NCI-H128 (cell line): ENCODE data around the gene ROR2.

Experiments
- DNase-seq: peaks from one replicate; lab custom pipeline; 2025; ENCODE audit not compliant: unreplicated experiment; lab: John Stamatoyannopoulos, UW

The ROR2 gene

DNA sequence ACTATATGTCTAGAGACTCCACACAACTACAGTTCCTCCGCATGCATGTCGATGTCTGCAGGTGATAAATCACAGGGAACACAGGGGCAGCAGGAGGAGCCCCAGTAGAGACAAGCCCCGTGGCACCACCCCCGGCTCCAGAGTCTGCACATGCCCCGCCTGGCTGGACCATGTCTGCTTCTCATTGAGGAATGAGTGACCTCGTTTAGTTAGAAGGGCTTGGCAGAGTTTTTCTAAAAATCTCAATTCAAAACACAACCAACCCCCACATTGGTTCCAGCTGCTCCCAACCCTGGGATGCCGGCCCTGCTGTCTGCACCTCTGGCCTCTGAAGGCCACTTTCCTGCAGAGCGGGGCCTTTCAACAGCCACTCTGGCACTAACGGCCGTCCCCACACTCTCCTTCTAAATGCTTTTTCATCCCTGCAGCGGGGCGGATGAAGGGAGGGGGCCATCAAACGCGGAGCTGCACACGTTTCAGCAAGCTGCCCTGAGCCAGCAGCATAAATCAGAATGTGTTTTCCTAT lies 106.3 kb downstream of the ROR2 start:
- DNase-seq: no peak

DNA sequence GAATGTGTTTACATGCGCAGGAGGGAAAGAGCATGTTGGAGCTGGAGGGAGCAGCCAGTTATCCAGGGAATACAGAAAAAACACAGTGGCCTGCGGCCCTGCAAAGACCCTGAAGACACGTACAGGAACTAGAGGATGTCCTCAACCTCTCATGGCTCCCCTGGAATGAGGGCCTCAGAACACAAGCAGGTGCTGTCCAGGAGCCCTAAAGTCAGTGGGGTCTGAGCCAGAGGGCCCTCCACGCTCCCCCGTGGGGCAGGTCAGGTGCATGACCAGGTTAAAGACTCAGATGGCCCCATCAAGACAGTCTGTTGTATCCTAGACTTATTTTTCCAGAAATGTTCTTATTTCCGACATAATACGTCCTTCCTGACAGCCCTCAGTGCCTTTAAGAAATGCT lies 106.9 kb downstream of the ROR2 start:
- no peak for DNase-seq

DNA sequence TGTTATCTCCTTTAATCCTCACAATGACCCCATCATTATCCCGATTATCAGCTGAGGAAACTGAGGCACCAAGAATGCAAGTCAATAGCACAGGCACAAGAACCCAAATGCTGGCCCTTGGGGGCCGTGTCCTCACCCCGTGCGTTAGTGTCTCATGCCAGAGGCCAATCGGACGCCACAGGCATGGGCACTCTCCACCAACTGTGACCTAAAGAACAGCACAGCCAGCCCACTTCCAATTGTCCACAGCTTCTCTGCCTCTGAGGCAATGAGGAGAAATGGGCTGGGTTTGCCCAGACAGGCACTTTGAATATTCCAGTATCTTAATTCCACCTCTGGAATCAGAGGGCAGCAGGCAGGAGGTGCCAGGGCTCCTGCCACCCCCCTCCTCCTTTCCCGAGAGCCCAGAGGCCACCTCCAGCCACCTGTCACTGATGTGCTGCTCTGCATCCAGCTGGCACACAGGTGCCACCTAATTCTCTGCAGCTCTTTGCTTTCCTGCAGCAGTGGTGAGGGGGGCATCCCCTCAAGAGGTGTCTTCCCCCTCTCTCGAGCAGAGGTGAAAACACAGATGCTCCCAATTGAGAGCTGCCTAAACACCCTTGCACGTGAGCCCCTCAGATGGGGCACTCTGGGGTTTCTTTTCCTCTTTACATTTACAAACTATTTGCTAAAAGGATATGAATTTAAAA lies 107.5 kb downstream of the ROR2 start:
- DNase-seq: no peak

DNA sequence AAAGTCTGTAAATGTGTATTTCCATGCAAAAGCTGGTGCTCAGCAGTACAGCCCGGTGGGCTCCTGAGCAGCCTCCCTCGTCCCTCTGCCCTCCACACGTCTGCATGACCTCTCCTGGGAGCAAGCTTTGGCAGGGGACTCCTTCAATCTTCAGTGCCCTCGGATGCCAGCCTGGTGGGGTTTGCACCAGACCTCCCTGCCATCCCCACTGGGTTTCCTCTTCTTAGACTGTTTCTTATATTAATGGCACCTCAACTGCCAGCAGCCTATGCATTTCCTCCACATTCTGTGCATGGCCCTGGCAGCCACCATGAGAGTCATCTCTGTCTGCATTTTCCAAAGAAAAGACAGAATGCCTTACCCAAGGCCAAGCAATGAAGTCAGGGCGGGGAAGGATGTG lies 108.4 kb downstream of the ROR2 start:
- DNase-seq: no peak

DNA sequence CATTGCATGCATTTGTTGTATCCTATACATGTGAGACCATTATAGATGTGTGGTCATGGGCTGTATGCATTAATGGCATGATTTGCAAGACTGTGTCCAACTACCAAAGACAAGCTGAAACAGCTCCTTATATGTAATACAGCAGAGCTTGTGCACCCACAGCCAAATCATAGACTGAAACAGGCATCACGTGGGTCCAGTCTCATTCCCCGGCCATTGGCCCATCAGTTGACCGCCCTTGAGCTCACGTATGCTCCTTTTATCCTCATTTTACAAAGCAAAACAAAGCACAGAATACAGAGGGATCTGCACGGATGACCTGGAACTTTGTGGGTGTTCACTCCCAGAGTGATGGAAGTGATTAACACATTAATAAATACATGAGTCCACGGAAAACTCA lies 109.1 kb downstream of the ROR2 start:
- DNase-seq: no peak

DNA sequence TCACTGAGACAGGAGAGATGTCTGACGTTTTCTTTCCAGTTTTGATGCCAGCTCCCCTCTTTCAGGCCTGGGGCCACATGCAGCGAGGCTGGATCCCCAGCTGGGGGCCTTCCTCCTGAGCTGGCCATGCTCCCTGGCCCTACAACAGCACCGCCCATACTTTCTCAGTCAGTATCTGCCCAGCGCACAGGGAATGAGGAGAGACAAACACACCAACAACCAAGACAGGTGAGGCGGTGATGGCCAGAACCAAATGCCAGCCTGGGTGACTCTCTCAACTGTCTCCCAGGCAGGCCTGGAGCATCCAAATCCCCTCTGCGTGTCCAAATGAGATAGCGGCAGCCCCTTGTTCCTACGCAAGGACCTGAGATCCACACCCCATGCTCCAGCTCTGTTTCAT lies 109.6 kb downstream of the ROR2 start:
- DNase-seq: no peak

DNA sequence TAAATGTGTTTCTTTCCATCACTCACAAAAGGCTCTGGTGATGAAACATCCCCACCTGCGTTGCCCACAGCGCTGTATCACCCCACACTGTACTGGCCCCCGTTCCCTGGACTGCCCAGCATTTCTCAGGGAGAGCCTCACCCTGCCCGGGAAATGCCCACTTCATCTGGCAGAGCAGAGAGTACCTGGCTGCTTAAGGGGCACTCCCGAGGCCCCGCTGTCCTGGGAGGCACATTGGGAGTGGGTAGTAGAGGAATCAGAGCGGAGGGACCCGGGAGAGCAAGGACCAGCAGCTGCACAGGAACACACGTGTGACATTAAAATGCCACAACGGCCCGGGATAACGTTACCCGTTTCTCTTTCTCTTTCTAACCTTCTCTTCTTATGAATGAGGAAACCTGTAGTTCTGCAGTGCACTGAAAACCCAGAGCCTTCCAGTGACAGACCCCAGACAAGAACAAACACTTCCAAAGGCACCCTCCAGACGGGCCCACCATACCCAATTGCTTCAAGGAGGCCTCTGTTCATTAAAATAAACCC lies 110.0 kb downstream of the ROR2 start:
- no peak for DNase-seq

DNA sequence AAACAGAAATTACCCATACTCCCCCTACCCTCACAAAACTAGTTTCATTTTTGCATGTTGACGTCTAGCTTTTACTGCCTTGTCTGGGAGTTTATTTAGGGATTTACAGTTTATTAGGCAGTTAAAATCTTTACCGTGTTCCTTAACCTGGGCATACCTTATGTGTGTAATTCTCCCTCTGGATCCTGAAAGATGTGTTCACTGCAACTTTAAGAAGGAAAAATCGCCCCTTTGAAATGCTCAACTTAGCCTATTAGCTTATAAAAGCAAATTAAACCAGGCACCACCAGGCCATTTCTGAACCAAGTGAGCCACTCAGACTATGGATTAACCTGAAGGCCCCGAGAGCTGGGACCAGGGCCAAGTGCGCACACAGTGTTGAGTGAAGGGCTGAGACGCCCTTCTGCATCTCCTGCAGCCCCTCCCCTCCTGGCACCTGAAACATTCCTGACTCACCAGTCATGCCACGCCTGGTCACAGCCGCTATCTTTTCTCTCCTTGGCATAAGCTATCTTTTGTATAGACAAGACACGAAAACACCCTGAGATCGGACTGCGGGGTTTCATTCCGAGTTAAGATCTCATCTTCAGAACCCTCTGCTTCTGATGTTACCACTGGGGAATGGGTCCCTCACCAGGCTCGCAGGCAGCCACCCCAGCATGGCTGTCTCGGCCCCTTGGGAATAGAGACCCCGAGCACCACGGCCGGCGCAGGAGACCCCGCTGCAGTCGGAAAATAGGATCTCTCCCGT lies 111.9 kb downstream of the ROR2 start:
- DNase-seq: peak; percentile 71

DNA sequence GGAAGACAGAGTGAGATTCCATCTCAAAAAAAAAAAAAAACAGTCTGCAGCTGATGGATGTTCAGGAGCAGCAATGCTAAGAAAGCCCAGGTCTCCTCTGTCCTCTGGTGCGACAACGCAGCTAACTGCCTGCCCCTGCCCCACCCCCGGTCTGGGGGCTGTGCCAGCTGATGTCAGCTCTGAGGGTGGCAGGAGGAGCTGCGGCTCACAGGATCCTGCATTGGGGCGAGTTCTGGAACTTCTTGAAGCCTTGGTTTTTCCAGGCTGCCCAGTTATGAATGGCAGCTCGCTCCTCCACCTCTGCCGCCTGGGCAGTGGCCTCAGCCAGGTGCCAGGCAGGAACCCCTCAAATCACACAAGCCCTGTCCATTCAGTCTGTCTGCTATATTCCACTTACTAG lies 113.5 kb downstream of the ROR2 start:
- DNase-seq: no peak

DNA sequence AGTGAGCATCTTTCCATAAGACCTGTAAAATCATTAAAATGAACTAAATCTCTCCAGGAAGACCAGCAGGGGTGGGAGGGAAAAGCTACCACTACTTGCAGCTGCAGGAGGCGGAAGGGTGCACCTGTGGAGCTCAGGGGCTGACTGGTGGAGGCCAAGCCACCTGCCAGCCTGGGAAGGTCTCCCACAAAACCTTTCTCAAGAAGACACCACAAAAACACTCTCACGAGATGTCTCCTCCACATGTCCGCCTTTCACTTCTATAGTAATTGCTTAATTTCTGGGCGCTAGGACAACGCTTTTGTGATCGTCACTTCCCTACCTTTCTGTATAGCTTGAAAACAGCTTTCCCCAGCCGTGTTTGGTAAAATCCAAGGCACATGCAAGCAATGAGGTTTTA lies 114.4 kb downstream of the ROR2 start:
- no peak for DNase-seq

DNA sequence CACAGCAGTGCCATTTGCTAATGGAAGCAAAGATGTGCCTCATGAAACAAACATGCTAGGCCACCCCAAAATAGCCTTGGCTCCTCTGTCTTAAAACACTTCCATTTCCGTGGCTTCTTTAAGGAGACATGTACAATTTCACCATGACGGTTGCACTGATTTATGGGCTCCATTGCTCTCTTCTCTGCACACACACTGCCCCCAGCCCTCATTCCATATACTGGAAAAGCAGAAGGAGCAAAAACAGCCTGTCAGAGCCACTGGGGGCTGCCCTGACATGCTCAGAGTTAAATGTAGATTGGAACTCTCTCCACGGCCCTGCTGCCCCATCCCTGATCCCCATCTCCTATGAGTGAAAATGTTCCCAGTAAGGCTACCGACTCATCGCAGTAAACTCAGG lies 114.8 kb downstream of the ROR2 start:
- no peak for DNase-seq

DNA sequence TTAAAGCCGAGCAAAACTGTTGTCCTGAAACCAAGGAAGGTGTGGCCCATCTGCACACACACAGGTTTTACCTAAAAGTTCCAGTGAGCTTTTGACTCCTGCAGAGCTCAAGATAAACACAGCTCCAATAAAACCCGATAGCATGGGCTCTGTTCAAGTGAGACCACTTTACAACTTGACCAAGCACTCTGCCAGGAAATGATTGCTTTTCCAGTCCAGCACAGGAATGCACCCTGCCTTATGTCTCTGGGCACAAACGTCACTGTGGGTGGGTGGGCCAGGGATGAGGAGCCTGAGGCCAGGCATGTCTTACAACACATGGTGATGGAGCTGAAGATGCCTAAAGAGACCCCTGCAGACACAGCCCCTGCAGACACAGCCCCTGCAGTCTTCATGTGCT lies 115.3 kb downstream of the ROR2 start:
- no peak for DNase-seq

DNA sequence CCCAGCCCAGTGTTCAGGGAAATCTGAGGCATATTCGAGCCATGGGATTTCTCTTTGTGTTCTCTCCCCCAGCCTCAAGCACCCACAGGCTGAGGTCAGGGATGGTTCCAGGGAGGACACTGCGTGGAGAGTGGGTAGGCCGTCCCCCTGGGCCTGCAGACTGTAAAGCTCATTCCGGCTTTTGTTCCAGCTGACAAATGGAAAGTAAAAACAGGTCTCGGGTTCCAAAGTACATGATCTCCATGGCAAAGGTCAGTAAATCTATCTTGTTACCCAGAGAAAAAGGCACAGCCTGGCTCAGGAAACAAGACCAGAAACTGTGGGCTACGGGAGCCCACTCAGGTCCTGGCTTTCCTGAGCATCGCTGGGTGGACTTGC lies 116.2 kb downstream of the ROR2 start:
- DNase-seq: no peak

DNA sequence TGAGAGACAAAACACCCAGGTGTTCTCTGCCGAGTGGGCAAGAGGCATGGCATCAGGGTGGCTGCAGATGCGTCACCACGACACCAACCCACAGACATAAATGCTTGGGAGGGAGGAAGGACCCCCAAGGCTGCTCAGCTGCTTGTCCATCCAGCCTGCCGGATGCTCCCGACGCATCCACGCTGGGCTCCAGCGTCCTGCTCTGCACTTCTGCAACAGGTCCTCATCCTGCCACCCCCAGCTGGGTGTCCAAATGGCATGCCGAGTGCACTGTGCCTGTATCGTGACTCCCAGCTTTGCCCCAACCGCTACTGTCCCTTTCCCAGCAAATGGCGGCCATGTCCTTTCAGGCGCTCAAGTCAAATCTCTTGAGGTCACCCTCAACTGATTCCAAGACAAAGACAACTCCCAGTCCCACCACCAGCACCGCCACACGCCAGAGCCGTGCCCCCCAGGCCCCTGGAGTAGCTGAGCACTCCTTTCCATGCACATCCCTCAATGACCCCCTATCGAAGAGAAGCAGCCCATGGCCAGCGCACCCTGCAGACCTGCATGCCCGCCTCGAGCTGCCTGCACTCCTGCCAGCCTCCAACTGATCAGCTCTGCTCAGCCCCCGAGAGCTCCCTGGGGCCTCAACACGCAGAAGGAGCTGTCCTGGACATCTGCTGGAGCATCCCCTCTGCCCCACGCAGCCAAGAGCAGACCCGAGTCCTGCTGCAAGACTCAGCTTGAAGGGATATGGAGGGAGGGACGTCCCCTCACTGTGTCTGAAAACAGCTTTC lies 116.7 kb downstream of the ROR2 start:
- DNase-seq: no peak

DNA sequence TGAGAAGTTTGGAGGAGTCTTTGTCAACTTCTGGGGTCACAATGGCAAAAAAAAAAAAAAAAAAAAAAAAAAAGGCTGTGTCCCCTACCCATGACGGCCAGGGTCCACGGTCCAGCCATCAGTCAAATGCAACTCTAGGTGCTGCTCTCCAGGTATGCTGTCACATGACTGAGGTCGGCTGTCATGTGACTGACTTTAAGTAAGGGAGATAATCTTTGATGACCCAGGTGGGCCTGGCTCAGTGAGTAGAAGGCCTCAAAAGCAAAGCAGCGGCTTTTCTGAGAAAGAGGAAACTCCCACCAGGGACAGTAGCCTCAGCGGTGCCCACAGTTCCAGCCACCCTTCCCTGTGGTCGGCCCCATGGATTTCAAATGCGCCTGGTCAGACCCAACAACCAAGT lies 117.7 kb downstream of the ROR2 start:
- DNase-seq: no peak

DNA sequence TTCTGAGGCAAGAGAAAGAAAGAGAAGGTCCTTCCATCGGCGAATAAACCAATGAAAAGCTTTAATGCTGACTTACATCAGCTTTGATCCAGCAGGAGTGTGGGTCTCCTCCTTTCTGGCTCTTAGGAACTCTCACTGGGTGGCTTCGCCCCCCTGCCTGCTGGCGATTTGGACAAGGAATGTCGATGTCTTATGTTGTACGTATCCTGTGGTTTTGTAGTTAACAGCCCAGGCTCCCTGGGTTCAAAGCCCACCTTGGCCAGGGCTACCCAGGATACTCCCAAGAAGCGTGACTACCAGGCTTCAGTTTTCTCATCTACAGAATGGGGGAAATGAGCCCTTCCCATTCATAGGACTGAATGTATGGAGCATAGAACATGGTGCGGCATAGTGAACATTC lies 124.2 kb downstream of the ROR2 start:
- no peak for DNase-seq

DNA sequence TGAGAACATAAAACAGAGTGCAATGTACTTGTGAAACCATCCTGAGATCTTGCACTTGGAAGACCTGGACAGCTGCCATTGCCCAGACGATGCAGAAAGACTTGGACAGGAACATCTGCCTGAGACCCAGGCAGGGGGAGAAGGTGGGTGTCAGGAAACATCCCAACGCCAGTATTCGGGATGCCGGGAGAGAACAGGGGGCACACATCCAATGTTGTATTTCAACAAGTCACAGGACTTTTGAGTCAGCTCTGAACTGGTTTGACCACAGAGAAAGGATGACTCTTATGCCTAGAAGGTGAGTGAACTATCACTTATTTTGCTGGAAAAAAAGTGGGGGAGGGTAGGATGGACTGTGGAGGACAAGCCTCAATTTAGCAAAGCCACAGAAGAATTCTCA lies 124.6 kb downstream of the ROR2 start:
- DNase-seq: no peak

DNA sequence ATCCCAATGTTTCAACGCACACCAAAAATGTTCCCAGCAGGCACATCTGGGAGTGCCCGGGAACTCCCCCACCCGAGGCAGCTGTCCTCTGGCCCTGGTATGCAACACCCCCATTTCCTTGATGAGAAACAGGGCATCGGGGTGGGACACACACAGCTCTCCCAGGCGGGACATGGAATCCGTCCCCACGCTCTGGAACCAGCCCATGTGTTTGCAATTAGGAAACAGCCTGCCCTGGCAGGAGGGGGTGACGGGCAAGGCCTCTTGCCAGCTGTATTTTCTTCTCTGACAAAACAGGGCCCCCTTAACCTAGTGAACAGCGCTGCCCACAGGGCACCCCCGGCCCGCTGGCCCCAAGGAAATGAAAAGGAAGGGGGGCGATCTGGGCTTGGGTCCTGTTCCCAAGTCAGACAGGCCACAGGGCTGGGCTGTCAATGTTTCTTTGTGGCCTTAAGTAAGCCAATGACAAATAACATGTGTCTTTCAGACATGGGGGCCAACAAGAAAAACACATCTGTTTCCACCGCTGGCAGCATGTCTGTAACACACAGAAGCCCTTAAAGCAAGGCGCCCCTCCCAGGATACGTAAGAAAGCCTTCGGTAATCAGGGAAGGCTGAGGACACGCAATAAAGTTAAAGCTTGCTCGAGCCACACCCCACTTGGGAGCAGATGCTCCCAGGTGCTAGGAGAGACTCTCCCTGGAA lies 125.3 kb downstream of the ROR2 start:
- no peak for DNase-seq

DNA sequence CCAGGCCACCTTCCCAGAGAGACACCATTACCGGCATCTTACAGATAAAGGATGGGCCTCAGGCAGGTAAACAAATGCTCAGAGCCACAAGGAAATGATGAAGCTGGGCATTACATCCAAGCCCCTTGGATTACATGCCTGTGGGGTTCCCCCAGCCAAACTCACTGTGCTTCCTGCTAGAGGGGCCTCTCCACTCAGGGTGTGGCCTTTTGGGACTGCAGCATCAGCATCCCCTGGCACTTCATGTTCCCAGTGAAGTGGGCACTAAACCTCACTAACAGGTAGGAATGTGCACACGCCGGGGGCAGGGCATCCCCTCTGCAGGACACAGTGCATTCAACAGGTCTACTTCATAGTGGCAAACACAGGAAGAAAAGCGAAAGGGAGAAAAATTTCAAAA lies 125.9 kb downstream of the ROR2 start:
- no peak for DNase-seq

DNA sequence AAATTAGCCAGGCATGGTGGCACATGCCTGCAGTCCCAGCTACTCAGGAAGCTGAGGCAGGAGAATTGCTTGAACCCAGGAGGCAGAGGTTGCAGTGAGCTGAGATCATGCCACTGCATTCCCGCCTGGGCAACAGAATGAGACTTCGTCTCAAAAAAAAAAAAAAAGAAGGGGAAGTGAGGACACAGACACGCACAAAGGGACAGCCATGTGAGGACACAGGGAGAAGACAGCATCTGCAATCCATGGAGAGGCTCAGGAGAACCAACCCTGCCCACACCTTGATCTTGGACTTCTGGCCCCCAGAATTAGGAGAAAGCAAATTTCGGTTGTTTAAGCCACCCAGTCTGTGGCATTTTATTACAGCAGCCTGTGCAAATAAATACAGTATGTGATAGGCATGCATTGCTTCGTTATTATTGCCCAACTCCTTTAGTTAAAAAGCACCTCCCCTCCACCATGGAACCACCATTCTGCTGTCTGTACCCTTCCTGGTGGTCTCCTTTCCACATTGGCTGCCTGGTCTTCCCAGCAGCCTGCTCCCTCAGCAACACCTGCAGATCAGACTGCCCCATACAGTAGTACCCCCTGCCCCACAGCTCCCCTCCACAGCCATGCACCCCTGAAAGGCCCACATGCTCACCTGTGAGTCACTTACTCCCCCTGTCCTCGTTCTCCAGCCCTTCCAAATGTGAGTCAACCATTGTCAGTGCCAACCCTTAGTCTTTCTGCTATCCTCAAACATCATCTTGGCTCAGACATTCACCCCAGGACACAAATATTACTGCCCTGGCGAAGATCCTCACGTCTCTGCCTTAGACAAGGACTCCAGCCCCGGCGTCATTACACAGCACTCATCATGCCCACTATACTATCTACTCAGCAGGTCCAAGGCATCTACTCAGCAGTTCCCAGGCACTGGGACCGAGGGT lies 128.8 kb downstream of the ROR2 start:
- DNase-seq: no peak
